Spleen (tissue), 11 donors: ENCODE measurements around the gene SMIM43. TPM values are rescaled to one million over a fixed set of nuclear protein-coding genes. Genes with fewer than 3 reads are reported as not detected.

Source experiments
- DNase-seq: peaks from one replicate; pipeline ENCODE4 v3.0.0-alpha.2; 2020
- H3K27ac ChIP-seq, 8 donors: fragments of 200-600 bp; sonication (generic) in 7 of 8; 1 replicate in 4 of 8; 2 replicates in 4 of 8; pipeline versions ENCODE4 v1.5.0 to v1.8.0; 2016 to 2021; ENCODE audit warnings: inconsistent platforms in 4 of 8, mild to moderate bottlenecking in 4 of 8, moderate library complexity in 1 of 8
- H3K27me3 ChIP-seq, 7 donors: fragments of 200-600 bp; sonication (generic) in 6 of 7; replicated peaks in 1 of 7; 1 replicate in 4 of 7; 2 replicates in 3 of 7; pipeline versions ENCODE4 v1.5.0 to v1.8.0; 2016 to 2021; ENCODE audit warnings: inconsistent platforms in 3 of 7, mild to moderate bottlenecking in 1 of 7
- H3K36me3 ChIP-seq, 6 donors: fragments of 200-600 bp; sonication (generic) in 5 of 6; 1 replicate in 4 of 6; 2 replicates in 2 of 6; pipeline versions ENCODE4 v1.5.0 to v1.8.0; 2016 to 2021; ENCODE audit warnings: inconsistent platforms in 2 of 6
- H3K4me1 ChIP-seq, 6 donors: fragments of 200-600 bp; sonication (generic) in 5 of 6; 1 replicate in 3 of 6; 2 replicates in 3 of 6; pipeline versions ENCODE4 v1.5.0 to v1.8.0; 2016 to 2021; ENCODE audit warnings: inconsistent platforms in 3 of 6
- H3K4me3 ChIP-seq, 8 donors: fragments of 200-600 bp; sonication (generic) in 7 of 8; 1 replicate in 4 of 8; 2 replicates in 4 of 8; pipeline versions ENCODE4 v1.5.0 to v1.8.0; 2016 to 2021; ENCODE audit warnings: inconsistent platforms in 4 of 8, mild to moderate bottlenecking in 4 of 8, moderate library complexity in 2 of 8
- H3K9me3 ChIP-seq, 8 donors: fragments of 200-600 bp; sonication (generic) in 7 of 8; 1 replicate in 4 of 8; 2 replicates in 4 of 8; pipeline versions ENCODE4 v1.5.0 to v1.8.0; 2016 to 2021; ENCODE audit warnings: inconsistent platforms in 4 of 8
- POLR2A ChIP-seq, 3 donors: fragments of 450-650 bp; IDR thresholded peaks; one replicate each; pipeline ENCODE4 v1.5.1; 2017; ENCODE audit warnings: antibody characterized with exemption in 3 of 3, mild to moderate bottlenecking in 1 of 3
- POLR2AphosphoS5 ChIP-seq, 3 donors: sonication (generic); formaldehyde crosslinking; IDR thresholded peaks; one replicate each; pipeline ENCODE4 v1.5.1; 2017; ENCODE audit warnings: antibody characterized with exemption in 3 of 3
- WGBS, 5 donors: extraction: QIAGEN DNeasy Blood & Tissue Kit in 3 of 5; methylation state at CpG; one replicate each; pipeline versions ENCODE4 v1.1.5 to v1.1.7; 2013 to 2018; 5-methylcytosine and 5-hydroxymethylcytosine counted together
- intact Hi-C: fragments of 100-400 bp; cut with DNase I; formaldehyde crosslinking; loops from one replicate; pipeline ENCODE4 v1.15.0; 2023; ENCODE audit warnings: low total_unique reads
- polyA plus RNA-seq, 3 donors: library from polyadenylated mRNA; stranded (reverse); fragments of 200-250 nt; gene quantifications; one replicate each; pipeline ENCODE4 v1.2.1, GENCODE V29; 2013
- total RNA-seq, 7 donors: library from RNA; depleted of rRNA in 3 of 7; stranded (reverse); fragments of >200 nt in 3 of 7; fragmentation: NEBNext Ultra II Directional in 4 of 7; extraction: Animal tissue kit (Norgen Biotek cat#: 25700) in 4 of 7; gene quantifications; one replicate each; pipeline versions ENCODE4 v1.1.0 to v1.2.1, GENCODE V29; 2016 to 2021
- TF ChIP-seq, protein P1 (sequence below), 11 experiments: fragments of 200-600 bp in 7 of 11; fragments of 450-650 bp in 4 of 11; sonication (generic) in 4 of 11; IDR thresholded peaks in 8 of 11; conservative IDR thresholded peaks in 3 of 11; 1 replicate in 7 of 11; 2 replicates in 4 of 11; pipeline versions ENCODE4 v1.4.0 to v1.8.0; 2016 to 2021; ENCODE audit warnings: antibody characterized with exemption in 11 of 11, inconsistent platforms in 4 of 11, mild to moderate bottlenecking in 1 of 11
- donor health status: healthy with polysubstance abuse.
- donor health status: DM: no; HTN: no; CAD: no; lungs with moderate emphysema.
- donor health status: DM: no; HTN: no; CAD: no.
- donor health status: Bipolar disorder and iron deficiency.
- donor health status: healthy.
- donor health status: DM: no; HTN: no; CAD: no.
- donor health status: DM: yes; HTN: yes; CAD: no.

Gene SMIM43
- total and polyA plus RNA-seq, 10 donors, result 0.13 to 1.5 (median 0.34) TPM; not detected in 4

DNA sequence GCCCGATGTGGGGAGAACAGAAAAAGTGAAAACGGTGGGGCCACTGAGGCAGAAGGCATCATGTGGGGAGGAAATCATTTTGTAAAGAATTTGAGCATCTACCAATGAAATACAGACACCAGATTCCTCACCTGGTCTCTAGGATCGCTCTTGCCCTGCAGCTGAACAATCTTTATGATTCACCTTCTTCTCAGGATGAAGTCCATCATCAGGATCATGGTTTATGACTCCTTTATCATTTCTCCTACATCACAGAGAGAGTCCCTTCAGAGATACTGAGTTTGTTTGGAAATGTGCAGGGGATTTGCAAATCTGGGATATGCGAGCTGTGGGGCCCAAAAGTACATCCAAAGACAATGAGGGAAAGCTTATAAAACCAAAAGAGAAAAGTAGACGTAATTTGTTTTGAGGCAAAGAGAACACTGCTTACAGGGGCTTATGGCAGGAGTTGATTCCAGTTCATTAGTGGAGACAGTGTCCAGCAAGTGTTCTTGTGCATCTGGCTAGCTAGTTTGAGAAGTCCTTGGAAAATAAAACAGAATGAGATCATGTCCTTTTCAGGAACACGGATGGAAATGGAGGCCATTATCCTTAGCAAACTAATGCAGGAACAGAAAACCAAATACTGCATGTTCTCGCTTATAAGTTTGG is 52.8 kb downstream of the SMIM43 start:
- Histone ChIP-seq H3K27ac (peak overlapping the region in 4 of 8 donors; percentile 16 to 60 (median 36)), H3K36me3 (no peaks in the 10 kb centered on the region), H3K4me3 (peak overlapping the region in 2 of 8 donors; percentile 1 to 25), H3K27me3 (peaks cover 0 to 30% (median 7%) of the 10 kb centered on the region in 7 donors), H3K4me1 (peaks cover 0 to 14% (median 3%) of the 10 kb centered on the region in 6 donors), H3K9me3 (no peaks in the 10 kb centered on the region)
- intact Hi-C loops, result no loop called here
- TF ChIP-seq POLR2AphosphoS5 (IDR thresholded peaks at IDR 0.05) (no peak), POLR2A (IDR thresholded peaks at IDR 0.05) (no peak)
- TF ChIP-seq, protein P1, sequence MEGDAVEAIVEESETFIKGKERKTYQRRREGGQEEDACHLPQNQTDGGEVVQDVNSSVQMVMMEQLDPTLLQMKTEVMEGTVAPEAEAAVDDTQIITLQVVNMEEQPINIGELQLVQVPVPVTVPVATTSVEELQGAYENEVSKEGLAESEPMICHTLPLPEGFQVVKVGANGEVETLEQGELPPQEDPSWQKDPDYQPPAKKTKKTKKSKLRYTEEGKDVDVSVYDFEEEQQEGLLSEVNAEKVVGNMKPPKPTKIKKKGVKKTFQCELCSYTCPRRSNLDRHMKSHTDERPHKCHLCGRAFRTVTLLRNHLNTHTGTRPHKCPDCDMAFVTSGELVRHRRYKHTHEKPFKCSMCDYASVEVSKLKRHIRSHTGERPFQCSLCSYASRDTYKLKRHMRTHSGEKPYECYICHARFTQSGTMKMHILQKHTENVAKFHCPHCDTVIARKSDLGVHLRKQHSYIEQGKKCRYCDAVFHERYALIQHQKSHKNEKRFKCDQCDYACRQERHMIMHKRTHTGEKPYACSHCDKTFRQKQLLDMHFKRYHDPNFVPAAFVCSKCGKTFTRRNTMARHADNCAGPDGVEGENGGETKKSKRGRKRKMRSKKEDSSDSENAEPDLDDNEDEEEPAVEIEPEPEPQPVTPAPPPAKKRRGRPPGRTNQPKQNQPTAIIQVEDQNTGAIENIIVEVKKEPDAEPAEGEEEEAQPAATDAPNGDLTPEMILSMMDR (IDR thresholded peaks at IDR 0.05 in 8 of 11, conservative IDR thresholded peaks at IDR 0.05 in 3 of 11), result no peak
- DNase-seq, result no peak
- 65 to 68% (median 67%) methylated on average over 7 of the region's 7 CpGs for WGBS, 5 donors

DNA sequence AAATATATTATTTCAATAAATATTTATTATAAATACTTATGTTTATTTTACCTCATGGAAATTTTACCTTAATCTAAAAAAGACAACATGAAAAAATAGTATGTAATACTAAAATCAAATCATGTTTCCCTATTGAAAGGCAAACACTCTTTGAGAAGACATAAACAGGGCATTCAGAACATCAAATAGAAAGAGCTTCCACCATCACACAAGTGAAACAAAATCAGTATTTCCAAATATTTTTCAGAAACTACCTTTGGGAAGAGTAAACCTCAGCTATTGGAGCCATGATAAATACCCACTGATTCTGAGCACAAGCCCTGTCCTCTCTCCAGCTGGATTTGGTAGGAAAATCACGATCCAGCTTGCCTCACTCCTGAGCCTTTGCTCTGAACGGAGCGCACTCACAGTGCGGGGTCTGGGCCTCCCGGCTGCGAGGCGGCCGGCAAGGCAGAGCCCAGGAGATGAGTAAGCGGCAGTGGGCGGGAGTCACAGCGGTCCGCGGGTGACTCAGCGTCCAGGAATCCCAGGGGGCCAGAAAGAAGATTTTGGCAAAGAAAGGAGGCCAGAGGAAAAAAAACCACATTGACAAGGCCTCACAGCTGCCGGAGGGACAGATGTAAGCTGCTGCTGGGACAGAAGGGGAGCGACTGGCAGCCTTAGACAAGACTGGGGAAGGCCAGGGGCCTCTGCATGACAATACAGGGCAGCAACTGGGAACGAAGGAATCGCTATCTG is 53.5 kb downstream of the SMIM43 start:
- H3K27me3 ChIP-seq, result peaks cover 0 to 29% (median 7%) of the 10 kb centered on the region in 7 donors
- TF ChIP-seq, protein P1 (IDR thresholded peaks at IDR 0.05 in 8 of 11, conservative IDR thresholded peaks at IDR 0.05 in 3 of 11), result no peak
- TF ChIP-seq POLR2AphosphoS5 (IDR thresholded peaks at IDR 0.05), result peak; percentile 44 to 81 (median 67)
- no peaks in the 10 kb centered on the region for H3K9me3 ChIP-seq
- intact Hi-C loops, result no loop called here
- H3K36me3 ChIP-seq, result no peaks in the 10 kb centered on the region
- DNase-seq, result peak; percentile 78
- WGBS, 5 donors, result 7 to 17% (median 10%) methylated on average over 18 of the region's 18 CpGs
- H3K4me3 ChIP-seq, result peak overlapping the region in 2 of 8 donors; percentile 1 to 25
- H3K4me1 ChIP-seq, result peaks cover 0 to 14% (median 3%) of the 10 kb centered on the region in 6 donors
- H3K27ac ChIP-seq, result peak overlapping the region in 4 of 8 donors; percentile 16 to 60 (median 36)

DNA sequence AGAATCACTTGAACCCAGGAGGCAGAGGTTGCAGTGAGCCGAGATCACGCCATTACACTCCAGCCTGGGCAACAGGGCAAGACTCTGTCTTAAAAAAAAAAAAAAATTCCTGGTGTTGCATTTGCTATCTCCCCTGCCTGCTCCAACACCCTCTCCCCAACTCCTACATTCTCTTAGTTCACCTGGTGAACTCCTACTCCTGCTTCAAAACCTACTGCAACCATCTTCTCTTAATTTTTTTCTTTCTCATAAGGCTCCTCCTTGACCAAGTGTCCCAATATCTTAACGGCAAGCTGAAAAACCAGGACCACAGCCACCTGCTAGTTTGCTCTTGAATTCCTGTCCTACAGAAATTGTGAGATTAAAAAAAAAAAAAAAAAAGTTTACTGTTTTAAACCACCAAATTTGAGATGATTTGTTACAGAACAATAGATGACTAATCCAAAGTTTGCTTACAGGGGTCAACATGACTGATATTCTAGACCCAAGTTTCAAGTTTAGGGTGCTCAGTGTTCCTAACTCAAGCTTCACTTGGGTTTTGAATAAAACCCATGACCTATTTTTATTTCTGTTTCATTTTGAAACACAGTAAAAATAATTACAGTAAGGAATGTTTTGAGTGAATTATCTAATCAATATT is 55.1 kb downstream of the SMIM43 start:
- TF ChIP-seq POLR2AphosphoS5 (IDR thresholded peaks at IDR 0.05) (no peak), POLR2A (IDR thresholded peaks at IDR 0.05) (no peak)
- TF ChIP-seq, protein P1 (IDR thresholded peaks at IDR 0.05 in 8 of 11, conservative IDR thresholded peaks at IDR 0.05 in 3 of 11), result no peak
- no peak for DNase-seq
- Histone ChIP-seq H3K9me3 (no peaks in the 10 kb centered on the region), H3K27me3 (peaks cover 0 to 25% (median 7%) of the 10 kb centered on the region in 7 donors), H3K4me1 (peaks cover 0 to 14% (median 3%) of the 10 kb centered on the region in 6 donors), H3K27ac (no peak overlapping the region), H3K4me3 (no peak overlapping the region), H3K36me3 (no peaks in the 10 kb centered on the region)
- intact Hi-C loops, result no loop called here
- WGBS, 5 donors, result 78 to 91% (median 87%) methylated on average over 3 of the region's 3 CpGs

Other genes with a start within 250 kb of the SMIM43 start
- gene ANXA5, start 68.2 kb downstream of the SMIM43 start, total RNA-seq, result 100 to 1,000 TPM; 189 to 269 (median 231) TPM
- gene ANXA5, start 68.2 kb downstream of the SMIM43 start, polyA plus RNA-seq, result 100 to 1,000 TPM; 118 to 220 (median 175) TPM
- gene EXOSC9, start 36.2 kb upstream of the SMIM43 start, total RNA-seq, result 10 to 100 TPM; 20.6 to 41.5 (median 24.3) TPM
- 10 to 100 TPM; 21.2 to 26.3 (median 21.9) TPM for gene EXOSC9, start 36.2 kb upstream of the SMIM43 start, polyA plus RNA-seq
- 10 to 100 TPM in 1 of 7 donors, 1 to 10 TPM in 6; 2.3 to 10.9 (median 6.0) TPM for gene CCNA2, start 58.7 kb upstream of the SMIM43 start, total RNA-seq
- gene CCNA2, start 58.7 kb upstream of the SMIM43 start, polyA plus RNA-seq, result 1 to 10 TPM; 2.1 to 8.3 (median 5.8) TPM
- gene BBS7, start 105.3 kb upstream of the SMIM43 start, total RNA-seq, result 10 to 100 TPM; 10.8 to 19.7 (median 11.5) TPM
- 1 to 10 TPM; 3.1 to 4.4 (median 4.3) TPM for gene BBS7, start 105.3 kb upstream of the SMIM43 start, polyA plus RNA-seq
- gene TRPC3, start 186.9 kb upstream of the SMIM43 start, total RNA-seq, result under 1 TPM; 0.18 to 0.83 (median 0.40) TPM
- under 1 TPM; 0.04 to 0.11 (median 0.06) TPM for gene TRPC3, start 186.9 kb upstream of the SMIM43 start, polyA plus RNA-seq